ENCODE measurements around the gene PIM2.

The PIM2 gene

GRCh38 chrX:48919947-48920717, 1.3 kb upstream of the PIM2 start:
- H3K27ac ChIP-seq (ENCODE audit: poor library complexity, severe bottlenecking) = peak overlapping the region; percentile 53
- TF ChIP-seq CTCF (IDR thresholded peaks at IDR 0.05; ENCODE audit: poor library complexity, severe bottlenecking) = no peak
- H3K9me3 ChIP-seq (ENCODE audit: severe bottlenecking) = no peaks in the 10 kb centered on the region
- DNase-seq (ENCODE audit: low spot score) = no peak
- H3K4me1 ChIP-seq (ENCODE audit: insufficient read depth, poor library complexity, severe bottlenecking) = peaks cover 3% of the 10 kb centered on the region
- no peak for ATAC-seq (ENCODE audit: low read depth)
- peaks cover 14% of the 10 kb centered on the region for H3K36me3 ChIP-seq (ENCODE audit: low read depth)
- H3K4me3 ChIP-seq (ENCODE audit: severe bottlenecking) = no peak overlapping the region
- H3K27me3 ChIP-seq (ENCODE audit: insufficient read depth, poor library complexity, severe bottlenecking) = no peaks in the 10 kb centered on the region

GRCh38 chrX:48919360-48919841, 577 bp upstream of the PIM2 start:
- ATAC-seq (ENCODE audit: low read depth) (peak; percentile 17), DNase-seq (ENCODE audit: low spot score) (no peak)
- H3K27me3 ChIP-seq (ENCODE audit: insufficient read depth, poor library complexity, severe bottlenecking) = no peaks in the 10 kb centered on the region

GRCh38 chrX:48918301-48918642, 552 bp downstream of the PIM2 start:
- TF ChIP-seq CTCF (IDR thresholded peaks at IDR 0.05; ENCODE audit: poor library complexity, severe bottlenecking) = no peak
- DNase-seq (ENCODE audit: low spot score) = no peak
- H3K27me3 ChIP-seq (ENCODE audit: insufficient read depth, poor library complexity, severe bottlenecking) = no peaks in the 10 kb centered on the region
- peak overlapping the region; percentile 76 for H3K4me3 ChIP-seq (ENCODE audit: severe bottlenecking)
- peaks cover 21% of the 10 kb centered on the region for H3K36me3 ChIP-seq (ENCODE audit: low read depth)
- H3K27ac ChIP-seq (ENCODE audit: poor library complexity, severe bottlenecking) = peak overlapping the region; percentile 53
- no peak for ATAC-seq (ENCODE audit: low read depth)
- peaks cover 3% of the 10 kb centered on the region for H3K4me1 ChIP-seq (ENCODE audit: insufficient read depth, poor library complexity, severe bottlenecking)
- H3K9me3 ChIP-seq (ENCODE audit: severe bottlenecking) = no peaks in the 10 kb centered on the region

More at GRCh38 chrX:48919360-48919841, 577 bp upstream of the PIM2 start:
- no peak for TF ChIP-seq CTCF (IDR thresholded peaks at IDR 0.05; ENCODE audit: poor library complexity, severe bottlenecking)
- peaks cover 3% of the 10 kb centered on the region for H3K4me1 ChIP-seq (ENCODE audit: insufficient read depth, poor library complexity, severe bottlenecking)
- peaks cover 21% of the 10 kb centered on the region for H3K36me3 ChIP-seq (ENCODE audit: low read depth)
- H3K4me3 ChIP-seq (ENCODE audit: severe bottlenecking) = peak overlapping the region; percentile 76
- peak overlapping the region; percentile 53 for H3K27ac ChIP-seq (ENCODE audit: poor library complexity, severe bottlenecking)
- H3K9me3 ChIP-seq (ENCODE audit: severe bottlenecking) = no peaks in the 10 kb centered on the region

- ATAC-seq (ENCODE audit: low read depth) (peak; percentile 38), DNase-seq (ENCODE audit: low spot score) (peak; percentile 78)
- peak; percentile 89 for TF ChIP-seq CTCF (IDR thresholded peaks at IDR 0.05; ENCODE audit: poor library complexity, severe bottlenecking)
- H3K27ac ChIP-seq (ENCODE audit: poor library complexity, severe bottlenecking) = peak overlapping the region; percentile 53
- no peaks in the 10 kb centered on the region for H3K9me3 ChIP-seq (ENCODE audit: severe bottlenecking)
- H3K27me3 ChIP-seq (ENCODE audit: insufficient read depth, poor library complexity, severe bottlenecking) = no peaks in the 10 kb centered on the region
- peaks cover 3% of the 10 kb centered on the region for H3K4me1 ChIP-seq (ENCODE audit: insufficient read depth, poor library complexity, severe bottlenecking)
- peaks cover 21% of the 10 kb centered on the region for H3K36me3 ChIP-seq (ENCODE audit: low read depth)
- peak overlapping the region; percentile 76 for H3K4me3 ChIP-seq (ENCODE audit: severe bottlenecking)
Observed at GRCh38 chrX:48917139-48918001, 1.5 kb downstream of the PIM2 start.
